H1 (cell line): ENCODE measurements around the gene BNIP5. TPM values are rescaled to one million over a fixed set of nuclear protein-coding genes. Genes with fewer than 3 reads are reported as not detected.
A peak's percentile ranks its signal among the peaks of the same experiment; 100 is the strongest.

Source experiments
- CTCF ChIA-PET: fragments of 300-600 bp; sonication (Branson Sonifier 250); formaldehyde crosslinking; loops from one replicate; lab custom pipeline; 2021; ENCODE audit not compliant: partially characterized antibody; lab: Charles Lee
- POLR2A ChIA-PET: fragments of 300-600 bp; sonication (Branson Sonifier 250); formaldehyde crosslinking; loops from one replicate; lab custom pipeline; 2021; ENCODE audit warnings: inconsistent platforms; ENCODE audit not compliant: partially characterized antibody; lab: Charles Lee
- DNase-seq, 2 experiments: peaks; one replicate each; pipeline versions ENCODE4 v3.0.0 to v3.0.0-alpha.2; 2010 to 2022; ENCODE audit warnings: low spot score in 2 of 2, low read depth in 1 of 2, mixed read lengths in 1 of 2
- FAIRE-seq: peaks from 2 replicates; lab custom pipeline; 2011; peaks lifted over from hg19 to GRCh38; lab: Jason Lieb, UNC
- H2AFZ ChIP-seq: 2 replicates; pipeline ENCODE4 v1.8.1; 2012; ENCODE audit warnings: low read length, inconsistent platforms
- H2AK5ac ChIP-seq: 2 replicates; pipeline ENCODE4 v1.6.1; 2013; ENCODE audit warnings: low read depth, low read length
- H2BK120ac ChIP-seq: replicated peaks from 2 replicates; pipeline ENCODE3; 2013; ENCODE audit warnings: low read depth, low read length, inconsistent platforms
- H2BK12ac ChIP-seq: 2 replicates; pipeline ENCODE4 v1.6.1; 2013; ENCODE audit warnings: low read depth, low read length
- H2BK15ac ChIP-seq: 2 replicates; pipeline ENCODE4 v1.6.1; 2013; ENCODE audit warnings: low read length
- H2BK20ac ChIP-seq: 2 replicates; pipeline ENCODE4 v1.6.1; 2013; ENCODE audit warnings: low read length
- H2BK5ac ChIP-seq: 2 replicates; pipeline ENCODE4 v1.6.1; 2013; ENCODE audit warnings: low read depth, low read length
- H3K14ac ChIP-seq: 2 replicates; pipeline ENCODE4 v1.6.1; 2013; ENCODE audit warnings: inconsistent platforms; ENCODE audit not compliant: insufficient read length
- H3K18ac ChIP-seq: 2 replicates; pipeline ENCODE4 v1.6.1; 2013; ENCODE audit warnings: low read length; ENCODE audit errors: extremely low read depth
- H3K23ac ChIP-seq: 2 replicates; pipeline ENCODE4 v1.6.1; 2013; ENCODE audit warnings: inconsistent platforms; ENCODE audit not compliant: insufficient read length
- H3K23me2 ChIP-seq: 2 replicates; pipeline ENCODE4 v1.6.1; 2013; ENCODE audit warnings: low read depth, low read length
- H3K27ac ChIP-seq: 2 replicates; pipeline ENCODE4 v1.6.1; 2011; ENCODE audit warnings: low read depth, low read length, inconsistent platforms
- H3K27me3 ChIP-seq, 4 experiments: replicated peaks in 1 of 4; 1 replicate in 1 of 4; 2 replicates in 3 of 4; pipeline versions ENCODE4 v1.6.1 to v1.8.1; 2011 to 2013; ENCODE audit warnings: low read length in 3 of 4, mild to moderate bottlenecking in 3 of 4, inconsistent platforms in 2 of 4, mixed read lengths in 2 of 4, moderate library complexity in 1 of 4; ENCODE audit not compliant: control insufficient read depth in 3 of 4, insufficient read depth in 3 of 4; ENCODE audit errors: extremely low read depth in 1 of 4
- H3K36me3 ChIP-seq, 4 experiments: 2 replicates each; pipeline versions ENCODE4 v1.6.1 to v1.8.1; 2011 to 2013; ENCODE audit warnings: mild to moderate bottlenecking in 4 of 4, low read length in 3 of 4, moderate library complexity in 2 of 4, control low read depth in 1 of 4, inconsistent platforms in 1 of 4; ENCODE audit not compliant: insufficient read depth in 4 of 4, control insufficient read depth in 2 of 4
- H3K4ac ChIP-seq: replicated peaks from 2 replicates; pipeline ENCODE3; 2013; ENCODE audit warnings: low read length, low read depth, mixed read lengths, inconsistent platforms; ENCODE audit not compliant: insufficient read length
- H3K4me1 ChIP-seq, 4 experiments: replicated peaks in 1 of 4; 1 replicate in 1 of 4; 2 replicates in 3 of 4; pipeline versions ENCODE4 v1.6.1 to v1.8.1; 2011 to 2013; ENCODE audit warnings: low read length in 3 of 4, inconsistent platforms in 2 of 4, mixed read lengths in 1 of 4; ENCODE audit not compliant: insufficient read depth in 4 of 4, control insufficient read depth in 3 of 4
- H3K4me2 ChIP-seq, 2 experiments: 2 replicates each; pipeline versions ENCODE4 v1.6.1 to v1.8.1; 2011 to 2013; ENCODE audit warnings: low read depth in 2 of 2, low read length in 2 of 2, control low read depth in 1 of 2, inconsistent platforms in 1 of 2, mild to moderate bottlenecking in 1 of 2; ENCODE audit not compliant: insufficient read depth in 1 of 2
- H3K4me3 ChIP-seq, 4 experiments: fragments of 200-600, 300-600 bp in 1 of 4; sonication (generic), shearing (Covaris generic), sonication (Bioruptor Twin) in 1 of 4; 2 replicates each; pipeline versions ENCODE4 v1.5.1 to v1.8.1; 2011 to 2016; ENCODE audit warnings: low read length in 4 of 4, low read depth in 3 of 4, control low read depth in 2 of 4, inconsistent platforms in 2 of 4, mild to moderate bottlenecking in 2 of 4, mixed read lengths in 1 of 4, moderate library complexity in 1 of 4; ENCODE audit not compliant: insufficient read depth in 2 of 4; ENCODE audit errors: extremely low read depth in 1 of 4
- H3K56ac ChIP-seq: replicated peaks from 2 replicates; pipeline ENCODE3; 2013; ENCODE audit warnings: low read depth, mild to moderate bottlenecking, mixed read lengths, low read length, inconsistent platforms; ENCODE audit not compliant: insufficient read length
- H3K79me1 ChIP-seq: 2 replicates; pipeline ENCODE4 v1.6.1; 2013; ENCODE audit warnings: low read depth, low read length, control low read depth
- H3K79me2 ChIP-seq, 2 experiments: 2 replicates each; pipeline versions ENCODE4 v1.6.1 to v1.8.1; 2012 to 2013; ENCODE audit warnings: low read length in 2 of 2, mild to moderate bottlenecking in 2 of 2, inconsistent platforms in 1 of 2; ENCODE audit not compliant: insufficient read depth in 2 of 2, control insufficient read depth in 1 of 2
- H3K9ac ChIP-seq, 4 experiments: replicated peaks in 1 of 4; 1 replicate in 1 of 4; 2 replicates in 3 of 4; pipeline versions ENCODE4 v1.6.1 to v1.8.1; 2011 to 2013; ENCODE audit warnings: low read depth in 3 of 4, low read length in 3 of 4, control low read depth in 2 of 4, mild to moderate bottlenecking in 2 of 4, moderate library complexity in 2 of 4, inconsistent platforms in 1 of 4; ENCODE audit errors: extremely low read depth in 1 of 4
- H3K9me3 ChIP-seq, 2 experiments: 2 replicates each; pipeline versions ENCODE4 v1.6.1 to v1.8.1; 2012 to 2013; ENCODE audit warnings: mild to moderate bottlenecking in 2 of 2, moderate library complexity in 2 of 2, control low read depth in 1 of 2, inconsistent platforms in 1 of 2, low read depth in 1 of 2, low read length in 1 of 2, mixed read lengths in 1 of 2; ENCODE audit not compliant: insufficient read depth in 2 of 2
- H4K20me1 ChIP-seq, 2 experiments: replicated peaks in 1 of 2; 2 replicates each; pipeline versions ENCODE3 to v1.8.1; 2011 to 2013; ENCODE audit warnings: inconsistent platforms in 2 of 2, low read length in 2 of 2, mild to moderate bottlenecking in 1 of 2; ENCODE audit not compliant: insufficient read depth in 2 of 2, control insufficient read depth in 1 of 2
- H4K5ac ChIP-seq: 2 replicates; pipeline ENCODE4 v1.6.1; 2013; ENCODE audit warnings: low read length, low read depth, mixed read lengths, inconsistent platforms; ENCODE audit not compliant: insufficient read length
- H4K8ac ChIP-seq: 2 replicates; pipeline ENCODE4 v1.8.0; 2013; ENCODE audit warnings: mild to moderate bottlenecking, moderate library complexity, low read length, inconsistent platforms; ENCODE audit not compliant: insufficient read depth; ENCODE audit errors: extremely low read depth
- H4K91ac ChIP-seq: replicated peaks from 2 replicates; pipeline ENCODE3; 2013; ENCODE audit warnings: low read length, mixed read lengths, inconsistent platforms; ENCODE audit not compliant: insufficient read length
- CHD1 ChIP-seq: IDR thresholded peaks from 2 replicates; pipeline ENCODE4 v1.6.1; 2012; ENCODE audit warnings: low read depth, low read length, improper control_type of control experiment
- CHD2 ChIP-seq: IDR thresholded peaks from 2 replicates; pipeline ENCODE4 v1.6.1; 2012; ENCODE audit warnings: low read length, improper control_type of control experiment
- MAFK ChIP-seq: IDR thresholded peaks from 2 replicates; pipeline ENCODE4 v1.6.1; 2012; ENCODE audit warnings: low read depth, mild to moderate bottlenecking, improper control_type of control experiment, low read length
- SP2 ChIP-seq: IDR thresholded peaks from 2 replicates; pipeline ENCODE4 v1.6.1; 2012; ENCODE audit warnings: mild to moderate bottlenecking, low read length, inconsistent platforms
- TEAD4 ChIP-seq: IDR thresholded peaks from 2 replicates; pipeline ENCODE4 v1.6.1; 2012; ENCODE audit warnings: low read depth, low read length, inconsistent platforms, mixed read lengths
- WGBS, 2 experiments: shearing (Covaris generic) in 1 of 2; methylation state at CpG; one replicate each; pipeline versions ENCODE4 v1.1.6 to v1.1.7; 2013 to 2015; ENCODE audit warnings: low lambda C conversion rate in 2 of 2, mixed read lengths in 2 of 2, inconsistent platforms in 1 of 2, low coverage in 1 of 2, missing lambda C conversion rate in 1 of 2; ENCODE audit not compliant: insufficient replicate concordance in 2 of 2, insufficient coverage in 1 of 2, insufficient read length in 1 of 2; ENCODE audit errors: extremely low coverage in 1 of 2, missing lambda C conversion rate in 1 of 2; 5-methylcytosine and 5-hydroxymethylcytosine counted together
- polyA plus RNA-seq, 7 experiments: library from polyadenylated mRNA; depleted of rRNA in 3 of 7; stranded (reverse) in 5 of 7; unstranded in 2 of 7; fragments of >200 nt in 5 of 7; fragments of 200-250 nt in 2 of 7; gene quantifications; 1 replicate in 5 of 7; 2 replicates in 1 of 7; 4 replicates in 1 of 7; pipeline versions ENCODE4 v1.2.1 to v1.2.3, GENCODE V29; 2011 to 2013; ENCODE audit warnings: missing spikeins in 2 of 7, mixed read lengths in 2 of 7
- total RNA-seq: library from RNA; stranded (reverse); fragmentation: NEBNext Ultra II Directional; extraction: Animal tissue kit (Norgen Biotek cat#: 25700); gene quantifications from 2 replicates; pipeline ENCODE4 v1.2.1, GENCODE V29; 2021

The BNIP5 gene
- total and polyA plus RNA-seq, 2 of the 8 experiments (the other 6 are each of a cell fraction or from before 2014, with no cell fraction given), result not detected

- no peak overlapping the region for H3K4ac ChIP-seq
- no peak overlapping the region for H2AFZ ChIP-seq
- H3K9ac ChIP-seq, result no peak overlapping the region
- no peaks in the 10 kb centered on the region for H3K79me2 ChIP-seq
- CTCF ChIA-PET, result interaction anchor here (0.6 to 7.6 kb wide), 12 partner anchors 11 to 267 kb away, joined by 3 to 68 read pairs (median 4); no protein-coding TSS in a partner anchor
- H3K23me2 ChIP-seq, result no peaks in the 10 kb centered on the region
- no peak overlapping the region for H2BK15ac ChIP-seq
- no peaks in the 10 kb centered on the region for H3K79me1 ChIP-seq
- FAIRE-seq (no peak), DNase-seq (no peak)
- H3K56ac ChIP-seq, result no peak overlapping the region
- no peak overlapping the region for H3K14ac ChIP-seq
- no peak overlapping the region for H2BK20ac ChIP-seq
- H3K9me3 ChIP-seq, result no peaks in the 10 kb centered on the region
- H2BK120ac ChIP-seq, result no peak overlapping the region
- no peak overlapping the region for H2BK5ac ChIP-seq
- H3K18ac ChIP-seq, result no peak overlapping the region
- peak overlapping the region; percentile 43; the same call in 1 of the 2 replicates for H4K8ac ChIP-seq
- no peaks in the 10 kb centered on the region for H4K20me1 ChIP-seq
- no peak overlapping the region for H3K27ac ChIP-seq
- 93% methylated on average over 20 of the region's 25 CpGs; no CpG with 5 or more reads in 1 of the 2 experiments for WGBS, 2 experiments
- no peak overlapping the region for H2BK12ac ChIP-seq
- no peak overlapping the region for H2AK5ac ChIP-seq
- H4K91ac ChIP-seq, result no peak overlapping the region
- H3K23ac ChIP-seq, result no peak overlapping the region
- POLR2A ChIA-PET, result interaction anchor here (1.2 to 1.5 kb wide), 2 partner anchors 12 to 24 kb away, joined by 3 to 6 read pairs; no protein-coding TSS in a partner anchor
- H3K4me2 ChIP-seq, result no peak overlapping the region
- no peak overlapping the region for H3K4me3 ChIP-seq
- H3K36me3 ChIP-seq, result no peaks in the 10 kb centered on the region
- H3K27me3 ChIP-seq, result peaks cover 0 to 1% (median 0%) of the 10 kb centered on the region in 4 experiments; a peak in 1 of 7 replicates
- H3K4me1 ChIP-seq, result no peaks in the 10 kb centered on the region
- no peak overlapping the region for H4K5ac ChIP-seq
- TF ChIP-seq CHD1 (no peak), SP2 (no peak), CHD2 (no peak), TEAD4 (no peak), MAFK (no peak)
- TF ChIP-seq, all 59 proteins: peak for 0
Measured at GRCh38 chr6:36362551-36363370, 26.1 kb upstream of the BNIP5 start.
